Osteocyte (in vitro differentiated cells): Measurements from ENCODE around the gene PLCB2. TPM values are rescaled to one million over a fixed set of nuclear protein-coding genes. Genes with fewer than 3 reads are reported as not detected.
A peak's percentile ranks its signal among the peaks of the same experiment; 100 is the strongest.

ENCODE experiments used
- DNase-seq: peaks from one replicate; pipeline ENCODE4 v3.0.0; 2021; ENCODE audit warnings: mixed read lengths; ENCODE audit not compliant: unreplicated experiment; ENCODE audit errors: extremely low spot score
- H3K27ac Mint-ChIP-seq: one replicate; pipeline ENCODE4 v1.8.0; 2021; ENCODE audit warnings: mild to moderate bottlenecking, mixed read lengths; ENCODE audit not compliant: unreplicated experiment
- H3K27me3 Mint-ChIP-seq: one replicate; pipeline ENCODE4 v1.8.0; 2021; ENCODE audit warnings: mixed read lengths; ENCODE audit not compliant: unreplicated experiment
- H3K36me3 Mint-ChIP-seq: one replicate; pipeline ENCODE4 v1.8.0; 2021; ENCODE audit warnings: mixed read lengths; ENCODE audit not compliant: unreplicated experiment
- H3K4me1 Mint-ChIP-seq: one replicate; pipeline ENCODE4 v1.8.0; 2021; ENCODE audit warnings: mixed read lengths; ENCODE audit not compliant: unreplicated experiment
- H3K4me3 Mint-ChIP-seq: one replicate; pipeline ENCODE4 v1.8.0; 2021; ENCODE audit warnings: mild to moderate bottlenecking, moderate library complexity, mixed read lengths; ENCODE audit not compliant: unreplicated experiment
- H3K9me3 Mint-ChIP-seq: one replicate; pipeline ENCODE4 v1.8.0; 2021; ENCODE audit warnings: mixed read lengths; ENCODE audit not compliant: unreplicated experiment
- CTCF ChIP-seq: fragments of 200-600 bp; sonication (generic); IDR thresholded peaks from 2 replicates; pipeline ENCODE4 v1.5.0; 2021; ENCODE audit warnings: antibody characterized with exemption, mild to moderate bottlenecking, moderate library complexity
- total RNA-seq: library from RNA; stranded (reverse); gene quantifications from 2 replicates; pipeline ENCODE4 v1.2.1, GENCODE V29; 2021

Gene PLCB2
- total RNA-seq, 1 donor from 2014 or later = 0.40 TPM

GRCh38 chr15:40320931-40321371, 13.2 kb upstream of the PLCB2 start:
- peaks cover 7% of the 10 kb centered on the region for H3K36me3 Mint-ChIP-seq
- DNase-seq = no peak
- peak; percentile 91 for TF ChIP-seq CTCF
- H3K27ac Mint-ChIP-seq = peak overlapping the region; percentile 65
- no peaks in the 10 kb centered on the region for H3K9me3 Mint-ChIP-seq
- H3K4me3 Mint-ChIP-seq = peak overlapping the region; percentile 36
- no peaks in the 10 kb centered on the region for H3K27me3 Mint-ChIP-seq
- peaks cover 33% of the 10 kb centered on the region for H3K4me1 Mint-ChIP-seq

- no peaks in the 10 kb centered on the region for H3K27me3 Mint-ChIP-seq
- no peak for TF ChIP-seq CTCF
- H3K27ac Mint-ChIP-seq = no peak overlapping the region
- no peak overlapping the region for H3K4me3 Mint-ChIP-seq
- H3K4me1 Mint-ChIP-seq = peaks cover 27% of the 10 kb centered on the region
- peaks cover 4% of the 10 kb centered on the region for H3K36me3 Mint-ChIP-seq
- no peaks in the 10 kb centered on the region for H3K9me3 Mint-ChIP-seq
- DNase-seq = no peak
These were observed 12.7 kb upstream of the PLCB2 start for GRCh38 chr15:40320409-40320808.

- Mint-ChIP-seq H3K4me1 (peaks cover 27% of the 10 kb centered on the region), H3K9me3 (no peaks in the 10 kb centered on the region), H3K36me3 (no peaks in the 10 kb centered on the region), H3K4me3 (no peak overlapping the region), H3K27ac (no peak overlapping the region), H3K27me3 (peaks cover under 1% of the 10 kb centered on the region)
- TF ChIP-seq CTCF = no peak
- DNase-seq = no peak
These were observed 9.8 kb upstream of the PLCB2 start for GRCh38 chr15:40317580-40317979.

GRCh38 chr15:40316931-40317330, 9.2 kb upstream of the PLCB2 start:
- TF ChIP-seq CTCF = no peak
- no peak overlapping the region for H3K4me3 Mint-ChIP-seq
- no peak overlapping the region for H3K27ac Mint-ChIP-seq
- H3K36me3 Mint-ChIP-seq = no peaks in the 10 kb centered on the region
- H3K9me3 Mint-ChIP-seq = no peaks in the 10 kb centered on the region
- peaks cover 5% of the 10 kb centered on the region for H3K27me3 Mint-ChIP-seq
- no peak for DNase-seq
- H3K4me1 Mint-ChIP-seq = peaks cover 21% of the 10 kb centered on the region

- DNase-seq = no peak
- Mint-ChIP-seq H3K4me3 (no peak overlapping the region), H3K27me3 (peaks cover 10% of the 10 kb centered on the region), H3K36me3 (no peaks in the 10 kb centered on the region), H3K9me3 (no peaks in the 10 kb centered on the region), H3K27ac (no peak overlapping the region), H3K4me1 (peaks cover 12% of the 10 kb centered on the region)
- TF ChIP-seq CTCF = no peak
These were observed 7.1 kb upstream of the PLCB2 start for GRCh38 chr15:40314723-40315276.
